DOHH2 (cell line): ENCODE data around the gene ARNT2.

Experiments
- H3F3A ChIP-seq: fragments of 200-600 bp; sonication (generic), shearing (Covaris generic); 2 replicates; pipeline ENCODE4 v1.6.0; 2016; ENCODE audit warnings: antibody characterized with exemption, mild to moderate bottlenecking; ENCODE audit not compliant: control insufficient read depth, insufficient read depth
- H3K27ac ChIP-seq: fragments of 200-600 bp; sonication (generic); 2 replicates; pipeline ENCODE4 v1.5.1; 2014; ENCODE audit warnings: low read depth, mild to moderate bottlenecking, low read length, moderate library complexity
- H3K27me3 ChIP-seq: fragments of 200-600 bp; sonication (generic); 2 replicates; pipeline ENCODE4 v1.6.1; 2014; ENCODE audit warnings: mild to moderate bottlenecking, low read length, mixed read lengths; ENCODE audit not compliant: control insufficient read depth
- H3K36me3 ChIP-seq: fragments of 200-600 bp; sonication (generic); 2 replicates; pipeline ENCODE4 v1.6.1; 2014; ENCODE audit warnings: mild to moderate bottlenecking, low read length, moderate library complexity, mixed read lengths; ENCODE audit not compliant: control insufficient read depth
- H3K4me1 ChIP-seq: fragments of 200-600 bp; sonication (generic); 2 replicates; pipeline ENCODE4 v1.6.1; 2014; ENCODE audit warnings: mild to moderate bottlenecking, low read length, mixed read lengths; ENCODE audit not compliant: control insufficient read depth
- H3K4me2 ChIP-seq: fragments of 200-600 bp; sonication (generic); 2 replicates; pipeline ENCODE4 v1.6.0; 2014; ENCODE audit warnings: mild to moderate bottlenecking, low read length, moderate library complexity
- H3K4me3 ChIP-seq: fragments of 200-600 bp; sonication (generic); 2 replicates; pipeline ENCODE4 v1.5.1; 2014; ENCODE audit warnings: mild to moderate bottlenecking, low read length, mixed read lengths
- H3K79me2 ChIP-seq: fragments of 200-600 bp; sonication (generic); 2 replicates; pipeline ENCODE4 v1.6.1; 2014; ENCODE audit warnings: mild to moderate bottlenecking, low read length, mixed read lengths; ENCODE audit not compliant: control insufficient read depth
- H3K9me2 ChIP-seq: fragments of 200-600 bp; sonication (generic); replicated peaks from 2 replicates; pipeline ENCODE4 v1.6.1; 2014; ENCODE audit warnings: mild to moderate bottlenecking, low read length, mixed read lengths; ENCODE audit not compliant: control insufficient read depth
- H3K9me3 ChIP-seq: fragments of 200-600 bp; sonication (generic); 2 replicates; pipeline ENCODE4 v1.6.1; 2014; ENCODE audit warnings: antibody characterized with exemption, low read length, mixed read lengths; ENCODE audit not compliant: control insufficient read depth, insufficient read depth
- H4K20me1 ChIP-seq: fragments of 200-600 bp; sonication (generic); 2 replicates; pipeline ENCODE4 v1.6.0; 2014; ENCODE audit warnings: low read depth, mild to moderate bottlenecking, antibody characterized with exemption, low read length, moderate library complexity; ENCODE audit not compliant: control insufficient read depth, insufficient read depth
- EZH2phosphoT487 ChIP-seq: fragments of 200-600 bp; sonication (generic); IDR thresholded peaks from 2 replicates; pipeline ENCODE4 v1.6.1; 2017; ENCODE audit warnings: borderline replicate concordance, mild to moderate bottlenecking, antibody characterized with exemption, low read length, moderate library complexity, mixed read lengths
- TF ChIP-seq, protein P1 (sequence below): fragments of 200-600 bp; sonication (generic); IDR thresholded peaks from one replicate; pipeline ENCODE4 v1.5.1; 2014; ENCODE audit warnings: antibody characterized with exemption, mild to moderate bottlenecking, low read depth, low read length; ENCODE audit not compliant: poor library complexity, severe bottlenecking

Gene ARNT2

DNA sequence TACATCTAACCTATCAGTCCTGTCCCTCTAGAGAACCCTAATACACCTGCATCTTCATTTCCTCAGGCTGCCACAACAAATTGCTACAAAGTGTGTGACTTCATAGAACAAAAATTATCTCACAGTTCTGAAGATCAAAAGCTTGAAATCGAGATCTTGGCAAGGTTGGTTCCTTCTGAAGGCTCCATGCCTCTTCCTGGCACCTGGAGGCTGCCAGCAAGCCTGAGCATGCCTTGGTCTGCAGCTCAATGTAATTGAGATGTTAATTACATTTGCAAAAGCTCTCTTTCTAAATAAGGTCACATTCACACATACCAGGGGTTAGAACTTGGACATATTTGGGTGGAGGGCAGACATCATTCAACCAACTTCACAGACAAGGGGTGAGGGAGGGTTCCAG, 204.5 kb downstream of the ARNT2 start:
- H3K79me2 ChIP-seq = no peaks in the 10 kb centered on the region
- no peak overlapping the region for H3K4me3 ChIP-seq
- no peaks in the 10 kb centered on the region for H3K27me3 ChIP-seq
- H3K36me3 ChIP-seq = no peaks in the 10 kb centered on the region
- H3K4me2 ChIP-seq = no peak overlapping the region
- no peaks in the 10 kb centered on the region for H3F3A ChIP-seq
- no peak for TF ChIP-seq EZH2phosphoT487
- TF ChIP-seq, protein P1, sequence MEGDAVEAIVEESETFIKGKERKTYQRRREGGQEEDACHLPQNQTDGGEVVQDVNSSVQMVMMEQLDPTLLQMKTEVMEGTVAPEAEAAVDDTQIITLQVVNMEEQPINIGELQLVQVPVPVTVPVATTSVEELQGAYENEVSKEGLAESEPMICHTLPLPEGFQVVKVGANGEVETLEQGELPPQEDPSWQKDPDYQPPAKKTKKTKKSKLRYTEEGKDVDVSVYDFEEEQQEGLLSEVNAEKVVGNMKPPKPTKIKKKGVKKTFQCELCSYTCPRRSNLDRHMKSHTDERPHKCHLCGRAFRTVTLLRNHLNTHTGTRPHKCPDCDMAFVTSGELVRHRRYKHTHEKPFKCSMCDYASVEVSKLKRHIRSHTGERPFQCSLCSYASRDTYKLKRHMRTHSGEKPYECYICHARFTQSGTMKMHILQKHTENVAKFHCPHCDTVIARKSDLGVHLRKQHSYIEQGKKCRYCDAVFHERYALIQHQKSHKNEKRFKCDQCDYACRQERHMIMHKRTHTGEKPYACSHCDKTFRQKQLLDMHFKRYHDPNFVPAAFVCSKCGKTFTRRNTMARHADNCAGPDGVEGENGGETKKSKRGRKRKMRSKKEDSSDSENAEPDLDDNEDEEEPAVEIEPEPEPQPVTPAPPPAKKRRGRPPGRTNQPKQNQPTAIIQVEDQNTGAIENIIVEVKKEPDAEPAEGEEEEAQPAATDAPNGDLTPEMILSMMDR = no peak
- no peak overlapping the region for H3K27ac ChIP-seq
- no peaks in the 10 kb centered on the region for H3K9me2 ChIP-seq
- no peaks in the 10 kb centered on the region for H3K4me1 ChIP-seq
- H3K9me3 ChIP-seq = no peaks in the 10 kb centered on the region
- no peaks in the 10 kb centered on the region for H4K20me1 ChIP-seq

DNA sequence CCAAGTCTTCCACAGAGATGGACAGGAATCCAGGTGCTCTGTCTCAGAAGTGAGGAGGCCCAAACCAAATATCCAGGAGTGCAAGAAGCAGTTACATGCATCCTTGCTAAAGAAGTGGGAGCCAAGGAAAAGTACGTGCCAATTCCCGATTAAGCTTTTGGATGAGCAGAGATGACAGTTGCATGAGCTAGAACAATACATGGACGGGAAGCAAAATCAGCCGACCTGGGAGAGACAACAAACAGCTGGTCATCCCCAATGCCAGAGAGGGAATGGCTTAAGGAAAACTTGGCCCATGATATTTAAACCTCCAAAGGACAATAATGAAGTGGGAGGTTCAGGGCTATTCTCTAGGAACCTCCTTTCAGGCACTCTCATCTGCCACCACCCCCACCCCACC, 204.9 kb downstream of the ARNT2 start:
- no peaks in the 10 kb centered on the region for H3K27me3 ChIP-seq
- H3K9me3 ChIP-seq = no peaks in the 10 kb centered on the region
- no peaks in the 10 kb centered on the region for H4K20me1 ChIP-seq
- H3K4me1 ChIP-seq = no peaks in the 10 kb centered on the region
- no peaks in the 10 kb centered on the region for H3K9me2 ChIP-seq
- H3K36me3 ChIP-seq = no peaks in the 10 kb centered on the region
- no peak overlapping the region for H3K27ac ChIP-seq
- no peaks in the 10 kb centered on the region for H3K79me2 ChIP-seq
- H3F3A ChIP-seq = no peaks in the 10 kb centered on the region
- no peak overlapping the region for H3K4me3 ChIP-seq
- no peak for TF ChIP-seq EZH2phosphoT487
- TF ChIP-seq, protein P1 = no peak
- H3K4me2 ChIP-seq = no peak overlapping the region

DNA sequence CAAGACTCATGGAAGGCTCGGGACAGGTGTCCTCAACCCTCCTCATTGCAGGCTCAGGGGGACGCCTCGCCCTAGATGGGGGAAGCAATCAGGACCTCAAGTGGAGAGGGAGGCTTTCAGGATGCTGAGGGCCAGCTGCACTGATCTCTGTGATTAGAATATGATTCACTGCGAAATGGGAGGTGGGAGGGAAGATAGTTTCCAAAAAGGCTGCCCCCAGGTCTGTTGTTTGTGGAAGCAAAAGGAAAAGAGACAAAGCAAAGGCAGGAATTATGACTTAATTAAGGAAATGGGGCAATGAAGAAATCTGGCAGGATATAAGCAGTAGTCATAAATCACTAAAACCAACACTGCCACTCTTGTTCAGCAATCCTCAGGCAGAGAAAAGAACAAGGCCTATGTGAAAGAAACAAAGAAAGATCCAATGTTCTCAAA, 205.3 kb downstream of the ARNT2 start:
- no peaks in the 10 kb centered on the region for H3K36me3 ChIP-seq
- no peaks in the 10 kb centered on the region for H4K20me1 ChIP-seq
- no peak overlapping the region for H3K4me3 ChIP-seq
- H3K9me3 ChIP-seq = no peaks in the 10 kb centered on the region
- no peaks in the 10 kb centered on the region for H3K9me2 ChIP-seq
- H3F3A ChIP-seq = no peaks in the 10 kb centered on the region
- no peaks in the 10 kb centered on the region for H3K4me1 ChIP-seq
- H3K27me3 ChIP-seq = no peaks in the 10 kb centered on the region
- H3K4me2 ChIP-seq = no peak overlapping the region
- TF ChIP-seq, protein P1 = no peak
- TF ChIP-seq EZH2phosphoT487 = no peak
- no peak overlapping the region for H3K27ac ChIP-seq
- no peaks in the 10 kb centered on the region for H3K79me2 ChIP-seq
